Measurements from ENCODE around the gene SRRM4. TPM values are rescaled to one million over a fixed set of nuclear protein-coding genes. Genes with fewer than 3 reads are reported as not detected.

The SRRM4 gene
- not detected in 2 replicates for total RNA-seq

GRCh38 chr12:118981285-118982211, at the start of gene SRRM4:
Gene SRRM4 (plus strand): TSS chr12:118981541. CDS start chr12:118981883, 342 bp downstream.

GRCh38 chr12:119178544-119179334, 197.4 kb downstream of the SRRM4 start, which contains the start of gene HSPB8:
Gene HSPB8 (plus strand): TSS chr12:119178931. CDS start chr12:119179313, 382 bp downstream.

Other genes starting within 250 kb of the SRRM4 start
- gene HSPB8, start 197.4 kb downstream of the SRRM4 start, total RNA-seq, result 4.5 and 5.6 TPM in 2 replicates